DND-41 (cell line): ENCODE results near the gene UIMC1.

Experiments
- ATAC-seq: fragments of 200-7000 bp; cut with Tn5 transposase; 3 replicates; pipeline ENCODE4 v1.9.1; 2021; ENCODE audit warnings: low read depth; ENCODE audit not compliant: insufficient read depth
- DNase-seq: peaks from one replicate; pipeline ENCODE4 v3.0.0-alpha.2; 2020
- H2AFZ ChIP-seq: 2 replicates; pipeline ENCODE4 v1.6.0; 2012; ENCODE audit warnings: low read depth, low read length
- H3K27ac ChIP-seq: 2 replicates; pipeline ENCODE4 v1.5.1; 2012; ENCODE audit warnings: low read length, inconsistent platforms
- H3K27me3 ChIP-seq: fragments of 200-600 bp; sonication (generic); 2 replicates; pipeline ENCODE4 v1.6.0; 2012; ENCODE audit warnings: low read length, mild to moderate bottlenecking, inconsistent platforms; ENCODE audit not compliant: insufficient read depth, poor library complexity
- H3K36me3 ChIP-seq: 2 replicates; pipeline ENCODE4 v1.5.1; 2012; ENCODE audit warnings: low read length, inconsistent platforms; ENCODE audit not compliant: insufficient read depth
- H3K4me1 ChIP-seq: 2 replicates; pipeline ENCODE4 v1.5.1; 2012; ENCODE audit warnings: mild to moderate bottlenecking, low read length; ENCODE audit not compliant: insufficient read depth
- H3K4me2 ChIP-seq: 2 replicates; pipeline ENCODE4 v1.6.0; 2012; ENCODE audit warnings: mild to moderate bottlenecking, moderate library complexity, low read length, inconsistent platforms; ENCODE audit not compliant: insufficient read depth
- H3K4me3 ChIP-seq, 2 experiments: fragments of 200-600 bp in 1 of 2; shearing (Covaris generic) in 1 of 2; 2 replicates each; pipeline ENCODE4 v1.5.1; 2012 to 2016; ENCODE audit warnings: inconsistent platforms in 2 of 2, low read length in 2 of 2, mild to moderate bottlenecking in 2 of 2, low read depth in 1 of 2, moderate library complexity in 1 of 2
- H3K79me2 ChIP-seq: 2 replicates; pipeline ENCODE4 v1.6.0; 2012; ENCODE audit warnings: low read length, inconsistent platforms; ENCODE audit not compliant: insufficient read depth
- H3K9ac ChIP-seq: 2 replicates; pipeline ENCODE4 v1.6.0; 2012; ENCODE audit warnings: low read depth, mild to moderate bottlenecking, inconsistent platforms, low read length, moderate library complexity
- H3K9me3 ChIP-seq: 2 replicates; pipeline ENCODE4 v1.5.1; 2012; ENCODE audit warnings: low read length, moderate library complexity, mild to moderate bottlenecking, inconsistent platforms; ENCODE audit not compliant: insufficient read depth, severe bottlenecking
- H4K20me1 ChIP-seq: 2 replicates; pipeline ENCODE4 v1.6.0; 2012; ENCODE audit warnings: low read length; ENCODE audit not compliant: insufficient read depth
- CTCF ChIP-seq: IDR thresholded peaks from 2 replicates; pipeline ENCODE4 v1.5.1; 2012; ENCODE audit warnings: borderline replicate concordance, low read length, moderate library complexity, mild to moderate bottlenecking; ENCODE audit not compliant: poor library complexity, severe bottlenecking; ENCODE audit errors: extremely low read depth
- EZH2 ChIP-seq: IDR thresholded peaks from 3 replicates; pipeline ENCODE4 v1.6.1; 2012; ENCODE audit warnings: borderline replicate concordance, low read depth, mild to moderate bottlenecking, moderate library complexity, low read length, inconsistent platforms; ENCODE audit not compliant: severe bottlenecking

Gene UIMC1

GRCh38 chr5:176877793-176878331 lies 128.7 kb downstream of the UIMC1 start:
- Histone ChIP-seq H4K20me1 (peaks cover 13% of the 10 kb centered on the region; the same call in 1 of the 2 replicates), H3K27ac (no peak overlapping the region), H2AFZ (no peak overlapping the region), H3K4me1 (peaks cover 25% of the 10 kb centered on the region), H3K27me3 (peaks cover 28% of the 10 kb centered on the region), H3K79me2 (no peaks in the 10 kb centered on the region), H3K4me3 (no peak overlapping the region), H3K9ac (no peak overlapping the region), H3K4me2 (no peak overlapping the region), H3K36me3 (no peaks in the 10 kb centered on the region), H3K9me3 (peaks cover 14% of the 10 kb centered on the region)
- DNase-seq (no peak), ATAC-seq (no peak)
- TF ChIP-seq EZH2 (no peak), CTCF (no peak)

GRCh38 chr5:176876506-176877431 lies 129.8 kb downstream of the UIMC1 start:
- Histone ChIP-seq H3K4me1 (peaks cover 25% of the 10 kb centered on the region), H2AFZ (no peak overlapping the region), H3K4me3 (no peak overlapping the region), H3K36me3 (no peaks in the 10 kb centered on the region), H3K4me2 (no peak overlapping the region), H3K27ac (no peak overlapping the region), H4K20me1 (peaks cover 10% of the 10 kb centered on the region; the same call in 1 of the 2 replicates), H3K9ac (no peak overlapping the region), H3K79me2 (no peaks in the 10 kb centered on the region), H3K9me3 (peaks cover 14% of the 10 kb centered on the region), H3K27me3 (peaks cover 28% of the 10 kb centered on the region)
- ATAC-seq (peak; percentile 56), DNase-seq (peak; percentile 51)
- TF ChIP-seq CTCF = no peak
- no peak for TF ChIP-seq EZH2

- H3K27ac ChIP-seq = no peak overlapping the region
- no peak overlapping the region for H2AFZ ChIP-seq
- no peak overlapping the region for H3K9ac ChIP-seq
- TF ChIP-seq EZH2 (no peak), CTCF (no peak)
- H3K27me3 ChIP-seq = peaks cover 28% of the 10 kb centered on the region
- peaks cover 14% of the 10 kb centered on the region for H3K9me3 ChIP-seq
- no peaks in the 10 kb centered on the region for H3K36me3 ChIP-seq
- peaks cover 25% of the 10 kb centered on the region for H3K4me1 ChIP-seq
- H3K79me2 ChIP-seq = no peaks in the 10 kb centered on the region
- ATAC-seq = peak; percentile 91
- H3K4me3 ChIP-seq = no peak overlapping the region; a peak in 1 of 4 replicates
- peak overlapping the region; percentile 51 for H3K4me2 ChIP-seq
- H4K20me1 ChIP-seq = peaks cover 10% of the 10 kb centered on the region; the same call in 1 of the 2 replicates
- peak; percentile 72 for DNase-seq
Measured at GRCh38 chr5:176875783-176876505, 130.6 kb downstream of the UIMC1 start.
